ENCODE measurements around the gene ANO7.

DNA sequence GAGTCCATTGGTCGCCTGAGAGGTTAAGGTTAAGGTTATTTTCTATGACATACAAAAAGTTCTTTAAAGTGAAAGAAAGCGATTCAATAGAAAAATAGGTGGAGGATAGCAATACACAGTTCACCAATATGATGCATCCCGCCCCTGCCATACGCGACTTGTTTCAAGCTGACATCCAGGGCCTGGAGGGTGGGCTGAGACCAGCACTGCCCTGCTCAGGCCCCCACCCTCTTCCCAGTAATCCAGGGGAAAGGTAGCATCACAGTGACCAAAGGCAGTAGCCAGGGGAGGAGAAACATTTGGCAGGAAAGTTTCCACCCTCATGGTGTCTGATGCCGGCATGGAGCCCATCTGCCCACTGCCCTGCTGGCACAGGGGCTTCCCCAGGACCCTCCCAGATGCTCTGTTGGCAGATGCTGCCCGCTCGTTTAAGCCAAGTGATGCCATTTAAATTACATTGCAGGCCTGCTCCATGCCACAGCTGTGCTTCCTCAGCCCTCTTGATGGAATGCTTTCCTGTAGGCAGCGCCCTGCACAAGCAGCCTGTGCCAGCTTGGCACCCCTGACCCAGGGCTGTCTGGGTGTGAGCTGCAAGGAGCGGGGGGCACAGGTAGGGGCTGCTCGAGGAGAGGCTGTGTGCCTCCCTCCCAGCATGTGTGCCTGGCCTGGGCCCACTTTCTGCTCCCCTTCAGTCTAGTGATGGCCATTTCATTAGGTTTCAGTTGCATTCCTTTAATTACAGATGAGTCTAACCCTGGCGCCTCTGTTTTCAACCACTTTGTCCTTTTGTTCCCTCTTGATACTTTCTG, 10.7 kb upstream of the ANO7 start:
- no peak for TF ChIP-seq USF2 (IDR thresholded peaks at IDR 0.05; ENCODE audit: borderline replicate concordance, low read depth, low read length)
- no peak for TF ChIP-seq TAF1 (IDR thresholded peaks at IDR 0.05; ENCODE audit: borderline replicate concordance, low read depth, low read length)
- no peak for TF ChIP-seq CTCF (IDR thresholded peaks at IDR 0.05)
- TF ChIP-seq EP300 (IDR thresholded peaks at IDR 0.05; ENCODE audit: borderline replicate concordance in 1 of 2, low read depth in 1 of 2, low read length in 1 of 2) = no peak
- no peak for TF ChIP-seq IRF3 (IDR thresholded peaks at IDR 0.05; ENCODE audit: low read depth, low read length)

Data from SK-N-SH (cell line).